ENCODE measurements around the gene MAP3K12. TPM values are rescaled to one million over a fixed set of nuclear protein-coding genes. Genes with fewer than 3 reads are reported as not detected.

The MAP3K12 gene
- polyA plus RNA-seq, 1 experiment = 35.7 TPM

DNA sequence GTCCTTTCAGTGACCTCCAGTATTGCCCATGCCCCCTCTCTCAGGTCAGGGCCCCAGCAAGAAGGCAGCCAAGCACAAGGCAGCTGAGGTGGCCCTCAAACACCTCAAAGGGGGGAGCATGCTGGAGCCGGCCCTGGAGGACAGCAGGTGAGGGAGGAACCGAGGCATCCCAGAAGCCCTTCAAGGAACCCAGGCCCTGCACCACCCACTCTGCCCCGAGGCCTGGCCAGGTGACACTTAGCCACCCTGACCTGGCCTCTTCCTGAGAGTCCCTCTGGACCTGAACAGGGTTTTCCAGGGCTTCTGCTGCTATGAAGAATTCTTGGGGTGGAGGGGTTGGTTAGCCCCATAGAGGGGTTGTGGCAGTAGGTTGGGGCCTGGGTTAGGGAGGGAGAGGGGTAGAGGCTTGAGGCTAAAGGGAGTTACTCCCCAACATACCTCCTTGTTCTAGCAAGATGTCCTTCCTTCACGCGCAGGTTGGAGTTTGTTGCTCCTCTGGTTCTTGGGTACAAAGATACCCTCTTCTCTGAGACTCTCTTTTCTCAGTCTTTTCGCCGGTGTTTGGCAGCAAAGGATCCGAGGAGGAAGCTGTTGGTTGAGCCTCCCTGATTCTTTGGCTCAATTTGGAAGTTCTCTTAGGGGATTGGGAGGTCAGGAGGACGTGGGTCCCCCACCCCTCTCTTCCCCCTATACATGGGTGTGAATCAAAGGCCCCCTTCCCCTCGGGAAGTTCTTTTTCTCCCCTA lies 3.9 kb upstream of the MAP3K12 start:
- no peak overlapping the region for H3K4me3 ChIP-seq (ENCODE audit: low read depth, low read length)
- no peak for DNase-seq (ENCODE audit: low read depth, low spot score)
- ChIA-PET CTCF (interaction anchor here (1.6 kb wide), 2 partner anchors 151 to 182 kb away, joined by 4 to 7 read pairs; partner anchors contain the start of gene AAAS), POLR2A (no interaction called here)
- TF ChIP-seq, protein P1, sequence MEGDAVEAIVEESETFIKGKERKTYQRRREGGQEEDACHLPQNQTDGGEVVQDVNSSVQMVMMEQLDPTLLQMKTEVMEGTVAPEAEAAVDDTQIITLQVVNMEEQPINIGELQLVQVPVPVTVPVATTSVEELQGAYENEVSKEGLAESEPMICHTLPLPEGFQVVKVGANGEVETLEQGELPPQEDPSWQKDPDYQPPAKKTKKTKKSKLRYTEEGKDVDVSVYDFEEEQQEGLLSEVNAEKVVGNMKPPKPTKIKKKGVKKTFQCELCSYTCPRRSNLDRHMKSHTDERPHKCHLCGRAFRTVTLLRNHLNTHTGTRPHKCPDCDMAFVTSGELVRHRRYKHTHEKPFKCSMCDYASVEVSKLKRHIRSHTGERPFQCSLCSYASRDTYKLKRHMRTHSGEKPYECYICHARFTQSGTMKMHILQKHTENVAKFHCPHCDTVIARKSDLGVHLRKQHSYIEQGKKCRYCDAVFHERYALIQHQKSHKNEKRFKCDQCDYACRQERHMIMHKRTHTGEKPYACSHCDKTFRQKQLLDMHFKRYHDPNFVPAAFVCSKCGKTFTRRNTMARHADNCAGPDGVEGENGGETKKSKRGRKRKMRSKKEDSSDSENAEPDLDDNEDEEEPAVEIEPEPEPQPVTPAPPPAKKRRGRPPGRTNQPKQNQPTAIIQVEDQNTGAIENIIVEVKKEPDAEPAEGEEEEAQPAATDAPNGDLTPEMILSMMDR (IDR thresholded peaks at IDR 0.05; ENCODE audit: low read depth, low read length) = no peak
- no peaks in the 10 kb centered on the region; the same call in 1 of the 2 replicates for H3K9me3 ChIP-seq (ENCODE audit: control insufficient read depth, insufficient read depth, low read length)
- no peak overlapping the region for H3K27ac ChIP-seq (ENCODE audit: low read depth, low read length)
- no peaks in the 10 kb centered on the region for H3K27me3 ChIP-seq (ENCODE audit: control insufficient read depth, insufficient read depth, low read length)

GRCh38 chr12:53502331-53502730 lies 3.1 kb upstream of the MAP3K12 start:
- CTCF ChIA-PET = interaction anchor here (1.6 kb wide), 1 partner anchor 181 kb away, joined by 4 read pairs; the partner anchor contains the start of gene AAAS
- TF ChIP-seq, protein P1 (IDR thresholded peaks at IDR 0.05; ENCODE audit: low read depth, low read length) = no peak
- POLR2A ChIA-PET = interaction anchor here (2.7 kb wide), 1 partner anchor 123 kb away, joined by 16 read pairs; the partner anchor contains the start of gene SP1
- Histone ChIP-seq H3K4me3 (ENCODE audit: low read depth, low read length) (peak overlapping the region; percentile 87), H3K27me3 (ENCODE audit: control insufficient read depth, insufficient read depth, low read length) (no peaks in the 10 kb centered on the region), H3K27ac (ENCODE audit: low read depth, low read length) (no peak overlapping the region), H3K9me3 (ENCODE audit: control insufficient read depth, insufficient read depth, low read length) (no peaks in the 10 kb centered on the region; the same call in 1 of the 2 replicates)
- no peak for DNase-seq (ENCODE audit: low read depth, low spot score)

DNA sequence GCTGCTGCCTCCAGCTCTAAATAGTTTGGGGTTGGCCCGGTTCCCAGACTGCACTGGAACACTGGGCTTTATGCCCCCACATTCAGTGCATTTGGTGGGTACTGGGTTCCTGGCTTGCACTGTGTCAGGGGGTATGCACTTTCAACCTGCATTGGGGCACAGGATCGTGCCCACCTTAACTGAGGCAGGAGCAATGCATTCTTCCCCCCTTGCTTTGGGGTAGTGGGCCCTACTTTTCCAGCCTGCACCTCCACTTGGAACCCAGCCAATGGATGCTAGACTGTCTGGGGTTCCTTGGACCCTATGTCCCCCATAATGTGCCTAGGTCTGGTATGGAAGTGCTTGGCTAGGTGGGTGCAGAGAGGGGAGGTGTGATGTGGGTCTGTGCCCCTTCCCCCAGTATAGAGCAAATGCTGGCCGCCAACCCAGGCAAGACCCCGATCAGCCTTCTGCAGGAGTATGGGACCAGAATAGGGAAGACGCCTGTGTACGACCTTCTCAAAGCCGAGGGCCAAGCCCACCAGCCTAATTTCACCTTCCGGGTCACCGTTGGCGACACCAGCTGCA lies 2.4 kb upstream of the MAP3K12 start:
- DNase-seq (ENCODE audit: low read depth, low spot score) = no peak
- Histone ChIP-seq H3K27ac (ENCODE audit: low read depth, low read length) (peak overlapping the region; percentile 99), H3K27me3 (ENCODE audit: control insufficient read depth, insufficient read depth, low read length) (no peaks in the 10 kb centered on the region), H3K4me3 (ENCODE audit: low read depth, low read length) (peak overlapping the region; percentile 87), H3K9me3 (ENCODE audit: control insufficient read depth, insufficient read depth, low read length) (no peaks in the 10 kb centered on the region; the same call in 1 of the 2 replicates)
- ChIA-PET POLR2A (interaction anchor here (0.9 to 4.3 kb wide), 11 partner anchors 11 to 320 kb away, joined by 3 to 50 read pairs (median 4); partner anchors contain the start of genes AAAS, ATP5MC2 and SP1), CTCF (interaction anchor here (1.0 to 1.5 kb wide), 4 partner anchors 8 to 180 kb away, joined by 3 to 5 read pairs (median 3); partner anchors contain the start of gene AAAS)
- TF ChIP-seq, protein P1 (IDR thresholded peaks at IDR 0.05; ENCODE audit: low read depth, low read length) = no peak

- peak within 1 kb of the TSS; percentile 99 for H3K27ac ChIP-seq (ENCODE audit: low read depth, low read length)
- H3K4me3 ChIP-seq (ENCODE audit: low read depth, low read length) = peak within 1 kb of the TSS; percentile 87
- CTCF ChIA-PET = interaction anchor here (1.0 to 1.5 kb wide), 4 partner anchors 9 to 180 kb away, joined by 3 to 5 read pairs (median 3); partner anchors contain the start of gene AAAS
- H3K27me3 ChIP-seq (ENCODE audit: control insufficient read depth, insufficient read depth, low read length) = no peaks in the 10 kb centered on the region
- TF ChIP-seq, protein P1 (IDR thresholded peaks at IDR 0.05; ENCODE audit: low read depth, low read length) = no peak
- POLR2A ChIA-PET = interaction anchor here (0.6 to 4.3 kb wide), 22 partner anchors 9 to 495 kb away, joined by 3 to 50 read pairs (median 4); partner anchors contain the start of genes AAAS, ATP5MC2, EIF4B and PFDN5
- DNase-seq (ENCODE audit: low read depth, low spot score) = peak; percentile 99
- no peaks in the 10 kb centered on the region; the same call in 1 of the 2 replicates for H3K9me3 ChIP-seq (ENCODE audit: control insufficient read depth, insufficient read depth, low read length)
Measured at GRCh38 chr12:53500776-53501614, 1.7 kb upstream of the MAP3K12 start, which contains the start of gene TARBP2. TSS of gene TARBP2 (plus strand) at chr12:53501283. CDS start at chr12:53501409, 126 bp downstream.

Measured in AG04450 (cell line).